Stimulated activated CD4-positive, alpha-beta T cell treated with anti-CD3 and anti-CD28 coated beads, Interleukin-1b, Interleukin-23, amount 100 ng/mL, for 4 hours (primary cell): ENCODE results near the gene PLEKHJ1.

ENCODE experiments used
- DNase-seq, 2 donors: peaks; one replicate each; pipeline ENCODE4 v3.0.0-alpha.2; 2020; ENCODE audit warnings: low read depth in 2 of 2

The PLEKHJ1 gene

DNA sequence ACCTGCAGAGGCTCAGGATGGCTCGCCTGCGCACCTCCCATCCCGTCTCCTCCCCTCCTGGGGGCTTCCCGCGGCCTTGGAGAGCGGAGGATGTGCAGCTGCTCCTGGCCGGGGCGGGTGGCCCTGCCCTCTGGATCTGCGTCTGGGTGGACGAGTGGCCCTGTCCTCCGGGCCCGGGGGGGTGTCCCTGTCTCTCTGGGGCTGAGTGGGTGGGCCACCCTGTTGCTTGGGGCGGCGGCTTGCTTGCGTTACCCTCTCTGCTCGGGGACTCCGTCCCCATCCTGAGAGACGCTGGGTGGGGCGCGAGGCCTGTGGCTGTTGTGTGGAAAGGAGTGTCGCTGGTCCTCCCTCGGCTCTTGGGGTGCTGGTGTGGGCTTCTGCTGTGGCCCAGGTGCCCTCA lies 37.8 kb downstream of the PLEKHJ1 start:
- no peak for DNase-seq

DNA sequence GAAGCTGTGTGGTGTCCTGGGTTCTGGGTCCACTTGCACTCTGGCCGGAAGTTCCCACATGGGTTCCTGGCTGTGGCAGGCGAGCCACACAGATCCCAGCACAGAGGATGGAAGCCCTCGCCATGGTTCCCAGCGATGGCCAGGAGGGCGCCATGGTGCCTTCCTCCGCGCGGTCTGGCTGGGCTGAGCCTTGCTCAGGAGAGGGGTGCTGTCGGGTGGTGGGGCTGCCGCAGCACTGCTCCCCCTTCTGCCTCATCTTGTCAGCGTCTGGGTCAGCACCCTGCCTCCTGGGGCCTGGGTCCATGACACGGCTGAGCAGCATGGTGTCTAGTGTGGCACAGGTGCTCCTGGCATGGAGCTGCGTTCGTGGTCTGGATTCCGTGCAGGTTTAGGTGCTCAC lies 38.9 kb downstream of the PLEKHJ1 start:
- DNase-seq = no peak

DNA sequence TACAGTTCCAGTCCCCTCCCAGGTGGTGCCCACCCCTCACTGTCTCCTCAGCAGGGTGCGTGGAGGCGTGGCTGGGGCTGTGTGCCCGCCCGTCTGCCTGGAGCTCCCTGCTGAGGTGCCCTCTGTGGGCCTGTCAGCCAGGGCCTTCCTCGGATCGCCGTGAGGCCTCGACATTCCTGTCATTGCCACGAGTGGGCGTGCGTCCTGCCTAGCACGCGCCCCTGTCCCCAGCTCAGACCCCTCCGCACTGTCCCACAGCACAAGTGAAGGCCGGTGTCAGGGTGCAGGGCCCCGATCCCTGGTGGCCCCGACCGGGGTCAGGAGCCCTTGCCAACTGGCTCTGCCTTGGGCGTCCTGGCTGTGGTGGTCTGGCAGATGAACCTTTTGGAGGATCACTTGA lies 40.2 kb downstream of the PLEKHJ1 start:
- no peak for DNase-seq

DNA sequence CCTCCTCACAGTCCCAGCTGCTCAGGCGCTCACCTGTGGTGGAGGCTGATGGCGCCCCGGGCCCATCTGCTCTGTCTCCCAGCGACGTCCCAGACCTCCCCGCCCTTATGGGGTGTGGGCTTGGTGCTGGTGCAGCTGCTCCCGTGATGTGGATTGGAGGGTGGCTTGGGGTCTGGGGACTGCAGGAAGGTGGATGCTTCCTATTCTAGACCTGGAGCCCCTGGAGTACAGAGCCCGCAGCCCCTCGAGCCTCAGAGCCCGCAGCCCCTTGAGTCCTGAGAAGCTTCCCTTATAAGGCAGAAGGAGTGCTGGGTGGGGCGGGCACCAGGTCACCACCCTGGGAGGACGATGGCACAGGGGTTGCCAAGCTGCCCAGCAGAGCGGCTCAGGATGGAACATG lies 40.8 kb downstream of the PLEKHJ1 start:
- DNase-seq = no peak

DNA sequence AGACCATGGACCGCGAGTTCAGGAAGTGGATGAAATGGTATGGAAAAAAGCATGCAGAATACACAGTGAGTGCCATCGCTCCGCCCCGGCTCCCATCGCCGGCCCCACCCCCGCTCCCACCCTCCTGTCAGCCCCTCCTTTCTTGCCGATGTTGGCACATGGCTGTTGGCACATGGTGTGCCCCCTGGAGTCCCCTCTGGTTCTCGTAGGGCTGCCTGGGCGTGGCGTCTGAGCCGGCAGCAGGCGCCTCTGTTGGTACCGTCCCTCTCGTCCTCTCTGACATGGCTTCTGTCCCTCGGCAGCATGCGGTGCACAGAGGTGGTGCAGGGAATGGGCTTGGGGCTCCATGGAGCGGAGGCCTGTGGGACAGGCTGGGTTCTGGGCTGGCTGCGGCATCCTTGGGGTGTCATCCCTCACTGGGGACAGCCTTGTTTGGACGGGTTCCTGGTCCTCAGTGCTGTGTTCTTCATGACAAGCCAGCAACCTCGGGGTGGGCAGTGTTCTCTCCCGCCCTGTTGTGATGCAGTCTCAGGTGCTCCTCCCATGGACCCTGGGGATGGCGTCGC lies 41.5 kb downstream of the PLEKHJ1 start:
- no peak for DNase-seq

DNA sequence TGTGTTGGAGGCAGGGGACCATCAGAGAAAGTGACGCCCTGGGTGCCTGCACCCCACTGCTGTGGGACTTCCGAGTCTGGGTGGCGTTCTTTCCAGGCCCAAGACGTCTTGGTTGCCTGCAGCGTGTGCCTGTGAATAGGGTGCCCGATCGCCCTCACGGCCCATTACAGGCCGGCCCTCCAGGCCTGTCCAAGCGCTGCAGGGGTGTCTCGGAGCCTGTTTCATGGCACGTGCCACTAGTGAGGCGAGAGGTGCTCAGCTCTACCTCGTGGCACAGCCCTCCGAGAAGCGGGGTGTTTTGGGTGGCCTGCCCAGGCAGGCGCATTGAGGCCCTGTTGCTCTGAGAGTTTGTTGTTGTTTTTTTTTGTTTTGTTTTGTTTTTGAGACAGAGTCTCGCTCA lies 42.3 kb downstream of the PLEKHJ1 start:
- no peak for DNase-seq

DNA sequence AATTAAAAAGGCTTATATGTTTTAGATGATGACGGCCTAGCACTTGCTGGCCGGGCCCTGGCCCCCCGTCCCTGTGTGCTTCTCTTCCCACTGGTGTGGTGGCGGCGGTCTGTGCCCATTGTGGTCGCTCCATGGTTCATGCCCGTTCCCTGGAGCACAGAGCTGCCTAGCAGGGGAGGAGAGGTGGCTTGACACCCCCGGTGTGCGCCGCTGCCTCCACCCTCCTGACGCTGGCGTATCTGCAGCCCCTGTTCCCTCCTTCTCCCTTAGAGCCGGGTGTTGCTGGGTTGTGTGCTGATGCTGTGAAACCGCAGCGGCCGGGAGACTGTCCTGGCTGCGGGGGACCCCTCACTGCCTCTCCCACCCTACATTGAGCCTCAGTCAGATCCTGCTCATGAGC lies 43.3 kb downstream of the PLEKHJ1 start:
- DNase-seq = no peak

DNA sequence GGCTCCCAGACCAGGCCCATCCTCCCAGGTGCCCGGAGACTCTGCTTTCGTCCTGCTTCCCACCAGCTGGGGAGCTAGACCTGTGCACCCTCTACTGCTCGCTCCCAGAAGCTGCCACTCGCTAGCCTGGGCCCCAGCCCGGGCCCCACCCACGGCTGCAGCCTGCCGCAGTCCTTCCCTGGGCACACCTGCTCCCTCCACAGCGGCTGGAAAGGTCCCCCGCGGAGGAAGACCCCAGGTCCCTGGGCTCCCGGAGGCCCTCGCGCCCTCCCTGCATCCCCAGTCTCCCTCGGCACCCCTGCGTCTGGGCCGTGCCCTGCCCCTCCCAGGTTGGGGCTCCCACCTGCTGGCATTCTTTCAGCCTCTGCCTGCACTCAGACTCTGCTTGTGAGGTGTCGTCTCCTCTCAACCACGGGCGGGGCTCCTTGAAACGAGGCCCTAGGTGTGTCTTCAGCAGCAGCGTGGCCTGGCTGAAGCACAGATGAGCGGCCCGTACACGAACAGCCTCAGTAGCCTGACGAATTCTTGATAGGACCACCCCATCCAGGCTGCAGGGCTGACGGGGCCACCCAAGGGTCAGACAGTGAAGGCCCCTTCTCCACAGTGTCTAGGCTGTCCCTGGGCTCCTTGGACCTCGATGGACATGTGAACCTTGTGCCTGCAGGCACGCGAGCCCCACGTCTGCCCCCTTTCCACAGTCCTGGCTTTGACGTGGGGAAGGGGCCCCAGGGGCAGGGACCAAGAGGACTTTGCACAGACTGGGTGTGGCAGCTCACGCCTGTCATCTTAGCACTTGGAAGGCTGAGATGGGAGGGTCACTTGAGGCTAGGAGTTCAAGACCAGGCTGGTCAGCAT lies 44.4 kb downstream of the PLEKHJ1 start:
- no peak for DNase-seq

DNA sequence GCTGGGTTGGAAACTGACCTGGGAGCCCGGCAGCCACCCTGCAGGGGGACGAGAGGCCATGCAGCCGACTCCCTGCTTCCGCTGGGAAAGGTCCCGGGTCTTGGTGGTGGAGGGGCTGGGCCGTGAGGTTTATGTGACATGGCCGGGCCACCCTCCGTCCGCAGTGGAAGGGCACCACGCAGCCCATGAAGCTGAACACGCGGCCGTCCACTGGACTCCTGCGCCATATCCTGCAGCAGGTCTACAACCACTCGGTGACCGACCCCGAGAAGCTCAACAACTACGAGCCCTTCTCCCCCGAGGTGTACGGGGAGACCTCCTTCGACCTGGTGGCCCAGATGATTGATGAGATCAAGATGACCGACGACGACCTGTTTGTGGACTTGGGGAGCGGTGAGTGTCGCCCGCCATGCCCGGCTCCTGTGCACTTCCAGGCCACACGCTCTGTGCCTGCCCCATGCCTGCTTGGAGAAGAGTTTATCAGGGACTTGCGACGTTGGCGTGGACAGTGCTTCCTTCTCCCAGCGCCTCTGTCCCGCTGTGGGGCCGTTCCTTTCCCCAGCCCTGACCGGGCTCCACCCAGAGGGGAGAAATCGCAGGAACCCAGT lies 45.2 kb downstream of the PLEKHJ1 start:
- no peak for DNase-seq

DNA sequence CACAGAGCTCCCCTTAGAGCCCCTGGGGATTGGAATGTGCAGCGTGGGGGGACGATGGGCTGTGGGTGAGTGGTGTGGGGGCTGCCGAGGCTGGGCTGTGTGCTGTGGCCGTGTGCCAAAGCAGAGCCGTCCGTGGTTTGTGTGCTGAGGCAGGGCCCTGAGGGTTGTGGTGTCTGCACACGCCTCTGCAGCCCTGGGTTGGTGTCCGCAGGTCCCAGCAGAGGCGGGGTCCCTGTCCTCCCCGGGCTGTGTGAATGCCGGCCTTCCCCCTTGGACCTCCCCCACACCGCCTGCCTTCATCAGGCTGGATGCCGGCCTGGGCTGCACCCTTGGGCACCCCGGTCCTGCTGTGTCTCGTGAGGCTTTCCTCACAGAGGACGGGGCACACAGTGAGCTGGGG lies 46.2 kb downstream of the PLEKHJ1 start:
- DNase-seq = no peak

DNA sequence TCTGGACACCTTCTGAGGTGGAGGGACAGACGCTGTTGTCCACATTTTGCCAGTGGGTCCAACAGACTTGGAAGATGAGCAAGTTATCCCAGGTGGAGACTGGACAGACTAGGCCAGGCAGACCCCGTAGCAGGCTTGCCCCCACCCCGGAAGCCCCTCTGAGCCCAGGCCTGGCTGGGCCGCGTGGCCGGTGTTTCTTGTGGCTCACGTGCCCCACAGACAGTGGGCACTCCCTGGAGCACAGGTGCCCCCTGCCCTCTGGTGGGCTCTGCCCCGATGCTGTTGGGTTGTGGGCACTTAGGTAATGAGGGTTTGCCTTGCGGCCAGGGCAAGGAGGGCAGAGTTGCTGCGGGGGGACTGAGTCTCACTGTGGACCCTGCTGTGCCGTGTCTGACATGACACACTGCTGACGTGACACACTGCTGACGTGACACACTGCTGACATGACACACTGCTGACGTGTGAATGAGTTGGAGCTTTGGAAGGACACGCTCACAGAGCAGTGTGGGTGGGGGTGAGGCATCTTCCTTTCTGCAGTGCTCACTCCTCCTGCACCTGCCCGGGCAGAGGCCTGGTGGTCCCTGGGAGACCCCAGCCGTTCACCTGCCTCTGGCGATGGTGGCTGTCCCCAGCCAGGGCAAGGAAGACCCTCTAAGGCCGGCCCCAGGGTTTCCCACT lies 47.3 kb downstream of the PLEKHJ1 start:
- no peak for DNase-seq

DNA sequence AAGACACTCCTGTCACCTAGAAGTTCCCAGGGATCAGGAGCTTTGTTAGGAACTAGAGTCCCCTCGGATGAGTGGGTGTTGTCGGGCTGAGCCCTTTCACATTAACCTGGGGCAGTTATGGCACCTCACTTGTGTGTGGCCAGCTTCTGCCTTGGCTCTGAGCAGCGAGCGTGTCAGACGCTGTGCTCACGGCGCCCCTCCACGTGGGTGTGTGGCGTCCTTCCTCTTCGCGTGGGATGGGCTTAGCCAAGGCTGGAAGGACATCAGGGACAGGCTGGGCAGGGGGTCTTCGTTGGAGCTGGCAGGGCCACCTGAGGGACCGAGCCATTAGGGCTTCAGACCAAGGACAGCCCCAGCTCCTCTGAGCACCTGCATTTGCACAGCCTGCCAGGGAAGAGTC lies 49.0 kb downstream of the PLEKHJ1 start:
- no peak for DNase-seq

DNA sequence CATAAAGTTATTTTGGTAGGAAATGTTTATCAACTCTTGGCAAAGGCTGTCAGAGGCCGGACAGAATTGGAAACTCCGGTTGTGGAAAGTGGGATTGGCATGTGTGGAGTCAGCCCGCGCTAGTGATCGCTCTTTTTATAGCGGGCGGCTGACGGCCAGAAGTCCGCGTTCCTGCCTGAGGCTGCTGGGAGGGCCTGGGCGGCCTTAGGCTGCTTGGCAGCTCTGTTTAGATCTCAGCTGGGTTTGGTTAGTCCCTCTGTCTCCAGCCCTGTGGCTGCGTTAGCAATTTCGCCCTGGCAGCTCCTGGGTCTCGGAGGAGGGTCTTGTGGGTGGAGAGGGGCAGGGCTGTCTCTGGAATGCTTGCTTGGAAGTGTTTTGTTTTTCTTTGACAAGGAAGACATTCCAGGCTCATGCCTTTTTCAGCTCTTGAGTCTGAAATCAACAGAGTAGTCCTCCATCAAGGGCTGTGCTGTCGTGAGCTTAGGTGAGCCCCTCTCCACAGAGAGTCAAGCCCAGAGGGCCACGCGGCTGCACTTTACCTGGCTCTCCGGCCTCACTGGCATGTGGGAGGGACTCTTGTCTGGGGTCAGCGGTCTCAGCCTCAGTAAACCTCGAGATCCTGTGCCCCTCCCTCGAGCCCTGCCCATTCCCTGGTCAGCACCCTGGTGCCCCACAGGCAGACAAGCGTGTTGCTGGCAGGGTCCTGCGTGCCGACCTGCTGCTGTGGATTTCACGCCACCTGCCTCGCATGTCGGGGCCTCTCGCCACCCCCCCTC lies 49.9 kb downstream of the PLEKHJ1 start:
- DNase-seq = no peak

DNA sequence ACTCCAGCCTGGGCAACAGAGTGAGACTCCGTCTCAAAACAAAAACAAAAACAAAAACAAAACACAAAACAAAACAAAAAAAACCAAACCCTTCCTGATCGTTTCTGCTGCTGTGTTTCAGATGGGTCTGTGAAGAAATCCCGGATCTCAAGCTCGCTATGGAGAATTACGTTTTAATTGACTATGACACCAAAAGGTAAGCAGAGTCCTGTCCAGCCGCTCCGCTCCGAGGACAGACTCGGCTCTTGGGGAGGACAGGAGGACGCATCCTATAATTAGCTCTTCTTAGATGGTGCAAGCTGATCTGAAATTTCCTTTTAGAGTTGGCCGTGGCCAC lies 50.4 kb downstream of the PLEKHJ1 start:
- no peak for DNase-seq

DNA sequence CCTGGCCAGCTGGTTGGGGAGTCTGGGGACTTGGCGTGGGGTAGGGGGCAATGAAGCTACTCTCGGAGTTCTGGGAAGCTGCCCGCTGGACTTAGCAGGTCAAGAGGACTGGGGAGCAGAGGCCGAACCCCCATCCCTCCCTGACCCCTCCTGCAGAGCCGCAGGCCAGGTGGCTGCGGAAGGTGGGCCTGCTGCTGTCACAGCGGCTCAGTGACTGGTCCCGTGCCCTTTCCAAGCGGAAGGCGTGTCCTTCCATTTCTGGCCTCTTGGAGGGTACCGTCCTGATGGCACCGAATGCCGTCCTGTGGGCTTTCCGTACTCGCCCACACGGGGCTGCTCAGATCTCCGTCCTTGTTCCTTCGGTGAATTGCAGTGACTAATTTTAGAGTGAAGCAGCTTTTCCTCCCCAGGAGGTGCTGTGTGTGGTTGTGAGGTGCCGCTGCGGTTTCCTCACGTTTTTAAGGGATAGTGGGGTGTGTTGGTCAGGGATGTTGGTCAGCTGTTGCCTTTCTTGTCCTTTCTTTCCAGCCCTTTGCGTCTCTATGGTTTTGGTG lies 51.6 kb downstream of the PLEKHJ1 start:
- no peak for DNase-seq
